GM18499 (cell line): ENCODE measurements around the gene ZNF366.

Source experiments
- ATAC-seq: cut with Tn5 transposase; IDR thresholded peaks from one replicate; pipeline ENCODE4 v1.9.1; 2021; ENCODE audit warnings: moderate number of reproducible peaks; ENCODE audit not compliant: insufficient read depth, unreplicated experiment

ZNF366 gene

GRCh38 chr5:72523960-72524582, 16.9 kb upstream of the ZNF366 start:
- peak; percentile 57 for ATAC-seq

- no peak for ATAC-seq
These were observed 15.4 kb upstream of the ZNF366 start for GRCh38 chr5:72522607-72523006.

GRCh38 chr5:72519111-72519510, 11.9 kb upstream of the ZNF366 start:
- ATAC-seq, result no peak

- no peak for ATAC-seq
These were observed 10.9 kb upstream of the ZNF366 start for GRCh38 chr5:72518001-72518683.

GRCh38 chr5:72516916-72517315, 9.7 kb upstream of the ZNF366 start:
- no peak for ATAC-seq

GRCh38 chr5:72515211-72515610, 8.0 kb upstream of the ZNF366 start:
- no peak for ATAC-seq

- ATAC-seq, result no peak
These were observed 5.3 kb upstream of the ZNF366 start for GRCh38 chr5:72512593-72512860.

- ATAC-seq, result no peak
These were observed 4.8 kb upstream of the ZNF366 start for GRCh38 chr5:72511774-72512592.

GRCh38 chr5:72511366-72511765, 4.2 kb upstream of the ZNF366 start:
- no peak for ATAC-seq

- no peak for ATAC-seq
These were observed 3.5 kb upstream of the ZNF366 start for GRCh38 chr5:72510610-72511181.

GRCh38 chr5:72509401-72509800, 2.2 kb upstream of the ZNF366 start:
- no peak for ATAC-seq

- ATAC-seq, result peak; percentile 93
These were observed 1.3 kb upstream of the ZNF366 start for GRCh38 chr5:72508241-72509170.

- ATAC-seq, result no peak
These were observed 663 bp upstream of the ZNF366 start for GRCh38 chr5:72507907-72508238.

GRCh38 chr5:72506158-72506549, 1.1 kb downstream of the ZNF366 start:
- ATAC-seq, result no peak

GRCh38 chr5:72505539-72506157, 1.6 kb downstream of the ZNF366 start:
- ATAC-seq, result no peak

GRCh38 chr5:72505016-72505415, 2.2 kb downstream of the ZNF366 start:
- ATAC-seq, result no peak

GRCh38 chr5:72503888-72504491, 3.2 kb downstream of the ZNF366 start:
- no peak for ATAC-seq

- no peak for ATAC-seq
These were observed 5.7 kb downstream of the ZNF366 start for GRCh38 chr5:72501488-72501887.

GRCh38 chr5:72499730-72500129, 7.5 kb downstream of the ZNF366 start:
- no peak for ATAC-seq

- no peak for ATAC-seq
These were observed 8.1 kb downstream of the ZNF366 start for GRCh38 chr5:72499090-72499489.
